GM12892 (cell line): ENCODE results near the gene FGF18.

Experiments used
- POLR2A ChIP-seq: IDR thresholded peaks from 2 replicates; pipeline ENCODE4 v1.6.1; 2011; ENCODE audit warnings: low read depth, low read length, control low read depth
- POLR2AphosphoS5 ChIP-seq: IDR thresholded peaks from 2 replicates; pipeline ENCODE4 v1.6.1; 2011; ENCODE audit warnings: low read depth, low read length, control low read depth

DNA sequence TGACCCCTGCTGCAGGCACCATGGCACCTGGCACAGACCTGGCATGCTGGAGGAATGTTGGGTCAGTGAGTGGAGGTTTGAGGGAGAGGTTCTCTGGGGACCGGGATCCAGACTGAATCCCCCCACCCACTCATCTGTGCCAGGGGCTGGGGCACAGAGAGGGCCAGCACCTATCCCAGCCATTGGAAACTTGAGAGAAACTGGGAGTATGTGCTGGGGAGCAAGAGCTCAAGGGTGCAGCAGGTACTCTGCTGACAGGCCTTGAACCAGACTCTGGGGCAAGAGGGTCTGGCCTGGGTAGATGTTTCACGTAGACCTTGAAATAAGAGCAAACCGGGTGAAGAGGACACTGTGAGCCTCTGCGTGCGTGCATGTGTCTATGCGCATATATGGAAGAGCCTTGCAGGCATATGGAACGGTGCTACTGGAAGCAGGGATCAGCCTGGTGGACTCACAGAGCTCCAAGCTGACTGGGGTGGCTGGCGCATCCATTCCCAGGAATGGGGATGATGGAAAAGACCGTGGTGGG, 8.8 kb downstream of the FGF18 start:
- TF ChIP-seq POLR2AphosphoS5 (no peak), POLR2A (no peak)
